NCI-H1092 treated with DMSO at 0.1 percent for 48 hours (cell line): ENCODE data around the gene EVX2.

ENCODE experiments used
- DNase-seq: peaks from one replicate; lab custom pipeline; 2025; lab: John Stamatoyannopoulos, UW

Gene EVX2

DNA sequence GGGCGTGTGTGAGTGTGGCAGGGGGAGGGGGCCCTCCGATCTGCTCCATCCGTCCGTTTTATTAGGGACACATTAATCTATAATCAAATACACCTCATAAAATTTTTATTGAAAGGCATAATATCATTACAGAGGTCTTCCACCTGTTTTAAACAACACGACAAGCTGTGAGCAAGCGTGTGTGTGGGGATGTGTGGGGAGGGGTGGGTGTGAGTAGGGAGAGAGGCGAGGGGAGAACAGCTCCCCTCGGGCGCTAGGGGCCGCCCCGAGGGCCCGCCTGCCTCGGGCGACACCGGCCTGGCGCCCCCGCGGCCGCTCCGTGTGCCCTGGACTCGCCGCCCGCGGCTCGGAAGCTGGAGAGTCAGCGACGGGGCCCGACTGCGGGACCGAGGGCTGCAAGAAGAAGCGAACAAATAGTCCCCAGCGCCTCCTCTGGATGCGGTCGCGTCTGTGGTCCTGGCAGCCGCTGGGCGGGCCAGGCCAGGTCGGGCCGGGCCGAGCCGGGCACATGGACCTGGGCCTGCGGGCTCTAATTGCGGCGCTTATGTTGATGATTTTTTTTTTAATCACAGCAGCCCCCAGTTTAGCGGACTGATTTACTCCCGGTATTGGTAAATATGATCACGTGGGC lies 38.4 kb upstream of the EVX2 start:
- no peak for DNase-seq

GRCh38 chr2:176121190-176122051 lies 37.7 kb upstream of the EVX2 start:
- DNase-seq = no peak

- DNase-seq = no peak
Observed at GRCh38 chr2:176120364-176121189, 36.8 kb upstream of the EVX2 start.

DNA sequence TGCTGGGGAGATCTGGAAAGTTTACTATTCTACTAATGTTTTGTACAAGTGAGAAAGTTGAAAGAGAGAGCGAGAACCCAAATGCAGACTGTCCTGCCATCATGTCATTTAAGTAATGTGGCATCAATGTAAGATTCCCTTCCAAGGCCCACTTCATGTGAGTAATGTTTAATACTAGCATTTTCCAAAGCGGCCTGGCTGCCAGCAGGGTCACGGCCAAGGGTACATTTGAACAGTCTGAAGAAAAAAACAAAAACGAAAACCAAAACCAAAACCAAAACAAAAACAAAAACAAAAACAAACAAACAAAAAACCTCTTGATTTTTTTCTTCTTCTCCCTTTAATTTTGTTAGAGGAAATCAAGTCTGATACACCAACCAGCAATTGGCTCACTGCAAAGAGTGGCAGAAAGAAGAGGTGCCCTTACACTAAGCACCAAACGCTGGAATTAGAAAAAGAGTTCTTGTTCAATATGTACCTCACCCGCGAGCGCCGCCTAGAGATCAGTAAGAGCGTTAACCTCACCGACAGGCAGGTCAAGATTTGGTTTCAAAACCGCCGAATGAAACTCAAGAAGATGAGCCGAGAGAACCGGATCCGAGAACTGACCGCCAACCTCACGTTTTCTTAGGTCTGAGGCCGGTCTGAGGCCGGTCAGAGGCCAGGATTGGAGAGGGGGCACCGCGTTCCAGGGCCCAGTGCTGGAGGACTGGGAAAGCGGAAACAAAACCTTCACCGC lies 35.0 kb upstream of the EVX2 start:
- no peak for DNase-seq

GRCh38 chr2:176117823-176118371 lies 34.1 kb upstream of the EVX2 start:
- no peak for DNase-seq

DNA sequence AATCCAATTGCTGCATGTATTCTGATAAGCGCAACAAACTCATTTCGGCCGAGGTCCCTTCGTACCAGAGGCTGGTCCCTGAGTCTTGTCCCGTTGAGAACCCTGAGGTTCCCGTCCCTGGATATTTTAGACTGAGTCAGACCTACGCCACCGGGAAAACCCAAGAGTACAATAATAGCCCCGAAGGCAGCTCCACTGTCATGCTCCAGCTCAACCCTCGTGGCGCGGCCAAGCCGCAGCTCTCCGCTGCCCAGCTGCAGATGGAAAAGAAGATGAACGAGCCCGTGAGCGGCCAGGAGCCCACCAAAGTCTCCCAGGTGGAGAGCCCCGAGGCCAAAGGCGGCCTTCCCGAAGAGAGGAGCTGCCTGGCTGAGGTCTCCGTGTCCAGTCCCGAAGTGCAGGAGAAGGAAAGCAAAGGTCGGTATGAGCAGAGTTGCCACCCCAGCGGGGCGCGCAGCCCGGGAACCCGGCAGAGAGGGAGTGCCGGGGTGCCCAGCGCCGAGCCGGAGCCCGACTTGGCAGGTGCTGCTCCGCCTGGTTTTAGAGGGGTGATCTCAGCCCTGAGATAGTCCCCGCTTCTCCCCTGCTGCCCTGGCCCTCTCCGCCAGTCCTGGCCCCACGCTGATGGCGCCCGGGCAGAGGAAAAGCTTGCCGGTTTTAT lies 33.5 kb upstream of the EVX2 start:
- no peak for DNase-seq

- DNase-seq = no peak
Observed at GRCh38 chr2:176115883-176116813, 32.4 kb upstream of the EVX2 start, which contains the start of gene HOXD10. Gene HOXD10 (plus strand): TSS chr2:176116778. CDS start chr2:176116834, 56 bp downstream.

GRCh38 chr2:176114930-176115625 lies 31.3 kb upstream of the EVX2 start:
- DNase-seq = no peak

- DNase-seq = no peak
Observed at GRCh38 chr2:176114120-176114929, 30.6 kb upstream of the EVX2 start.

GRCh38 chr2:176112375-176113302 lies 28.9 kb upstream of the EVX2 start:
- no peak for DNase-seq

GRCh38 chr2:176111846-176112374 lies 28.1 kb upstream of the EVX2 start:
- no peak for DNase-seq

DNA sequence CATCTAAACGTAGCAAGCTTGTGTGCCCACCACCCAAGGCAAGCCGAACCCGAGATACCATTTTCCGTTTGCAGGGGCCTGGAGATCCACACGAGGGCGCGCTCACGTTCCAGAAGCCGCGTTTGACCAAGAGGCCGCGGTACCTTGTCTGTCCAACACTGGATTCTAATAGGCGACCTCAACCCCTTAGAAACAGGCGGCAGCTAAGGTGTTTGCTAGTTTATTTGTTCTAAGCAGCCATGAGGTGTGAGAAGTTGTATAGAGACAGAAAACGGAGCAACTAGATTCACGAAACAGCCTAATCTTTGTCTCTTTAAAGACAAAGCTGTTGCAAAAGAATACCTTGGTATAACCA lies 27.5 kb upstream of the EVX2 start:
- no peak for DNase-seq

- DNase-seq = no peak
Observed at GRCh38 chr2:176110415-176111308, 26.9 kb upstream of the EVX2 start.

DNA sequence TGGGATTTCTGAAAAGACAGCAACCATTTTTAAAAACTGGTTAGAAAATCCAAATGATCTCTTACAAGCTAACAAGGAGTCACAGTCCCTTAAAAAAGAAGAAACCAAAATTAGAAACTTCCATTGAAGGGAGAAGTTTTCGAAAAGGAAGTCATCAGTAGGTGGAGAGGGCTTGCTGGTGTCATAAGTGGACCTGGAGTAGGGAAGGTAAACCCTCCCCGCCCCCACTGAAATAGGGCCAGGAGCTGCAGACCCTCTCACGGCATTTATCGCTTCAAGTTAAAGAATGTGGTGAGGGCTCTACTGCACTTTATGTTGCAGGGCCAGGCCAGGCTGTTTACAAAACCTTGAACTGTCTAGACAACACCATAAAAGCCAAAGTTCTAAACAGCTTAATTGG lies 26.2 kb upstream of the EVX2 start:
- no peak for DNase-seq

DNA sequence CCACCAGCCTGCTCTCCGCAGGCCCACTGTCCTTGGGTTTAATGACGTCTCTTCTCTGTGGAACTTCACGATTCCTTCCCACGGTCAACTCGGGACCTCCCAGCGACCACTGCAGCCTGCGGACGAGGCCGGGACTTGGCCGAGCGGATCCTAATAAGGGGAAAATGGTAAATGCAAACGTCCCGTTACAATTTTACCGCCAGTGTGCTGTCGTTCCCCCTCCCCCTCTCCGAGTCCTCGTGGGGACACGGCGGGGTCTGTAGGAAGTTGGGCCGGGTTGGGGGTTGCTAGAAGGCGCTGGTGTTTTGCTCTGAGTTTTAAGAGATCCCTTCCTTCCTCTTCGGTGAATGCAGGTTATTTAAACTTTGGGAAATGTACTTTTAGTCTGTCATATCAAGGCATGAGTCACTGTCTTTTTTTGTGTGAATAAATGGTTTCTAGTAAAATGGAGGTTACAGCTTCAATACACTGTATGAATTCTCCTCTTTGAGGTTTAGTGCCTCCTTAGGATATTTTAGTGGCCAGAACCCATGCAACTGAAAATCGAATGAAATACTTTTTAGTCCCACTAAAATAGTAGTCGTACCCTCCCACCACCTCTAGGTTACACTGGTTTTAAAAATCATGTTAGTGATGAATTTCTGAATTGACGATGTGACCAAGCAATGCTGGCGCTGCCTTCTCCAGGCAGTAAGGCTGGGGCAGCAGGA lies 25.6 kb upstream of the EVX2 start:
- DNase-seq = no peak
